HepG2 (cell line): ENCODE measurements around the gene ZFHX3. TPM values are rescaled to one million over a fixed set of nuclear protein-coding genes. Genes with fewer than 3 reads are reported as not detected.

Source experiments
- AGO2 ChIP-seq: fragments of 200-400 bp; formaldehyde crosslinking; optimal IDR thresholded peaks from 2 replicates; pipeline ENCODE3; 2017; ENCODE audit warnings: mild to moderate bottlenecking, low read depth, low read length, moderate library complexity
- FOXO4 ChIP-seq: sonication (generic); formaldehyde crosslinking; conservative IDR thresholded peaks from 2 replicates; pipeline ENCODE4 v1.8.1; 2023; ENCODE audit warnings: missing genetic modification reagents
- HOXA9 ChIP-seq: sonication (generic); formaldehyde crosslinking; IDR thresholded peaks from 2 replicates; pipeline ENCODE4 v1.8.1; 2022; ENCODE audit warnings: missing genetic modification reagents, mild to moderate bottlenecking, moderate library complexity, borderline replicate concordance
- JUND ChIP-seq: sonication (generic); formaldehyde crosslinking; IDR thresholded peaks from 2 replicates; pipeline ENCODE4 v1.8.0; 2022; ENCODE audit warnings: mild to moderate bottlenecking, missing genetic modification reagents
- MED1 ChIP-seq: sonication (generic); formaldehyde crosslinking; IDR thresholded peaks from 2 replicates; pipeline ENCODE4 v1.4.0; 2020; ENCODE audit warnings: missing genetic modification reagents
- MLX ChIP-seq: IDR thresholded peaks from 2 replicates; pipeline ENCODE4 v1.6.1; 2016
- REXO4 ChIP-seq: sonication (generic); formaldehyde crosslinking; IDR thresholded peaks from 2 replicates; pipeline ENCODE4 v1.8.0; 2022; ENCODE audit warnings: missing genetic modification reagents, mild to moderate bottlenecking, borderline replicate concordance
- SP5 ChIP-seq: IDR thresholded peaks from 2 replicates; pipeline ENCODE4 v1.6.1; 2016; ENCODE audit warnings: low read depth, borderline replicate concordance
- THAP9 ChIP-seq: sonication (generic); formaldehyde crosslinking; IDR thresholded peaks from 2 replicates; pipeline ENCODE4; 2020; ENCODE audit warnings: missing genetic modification reagents, mild to moderate bottlenecking, borderline replicate concordance
- ZBTB3 ChIP-seq: sonication (generic); formaldehyde crosslinking; IDR thresholded peaks from 2 replicates; pipeline ENCODE4 v1.4.0; 2020; ENCODE audit warnings: low read depth, mild to moderate bottlenecking, moderate library complexity, missing genetic modification reagents, borderline replicate concordance
- ZBTB39 ChIP-seq: sonication (generic); formaldehyde crosslinking; IDR thresholded peaks from 2 replicates; pipeline ENCODE4 v1.5.0; 2020; ENCODE audit warnings: missing genetic modification reagents
- ZMYM4 ChIP-seq: sonication (generic); formaldehyde crosslinking; IDR thresholded peaks from 2 replicates; pipeline ENCODE4 v1.8.1; 2023; ENCODE audit warnings: mild to moderate bottlenecking, missing genetic modification reagents
- ZNF232 ChIP-seq: sonication (generic); formaldehyde crosslinking; IDR thresholded peaks from 2 replicates; pipeline ENCODE4 v1.4.0; 2020; ENCODE audit warnings: missing genetic modification reagents, borderline replicate concordance
- ZNF281 ChIP-seq: sonication (generic); formaldehyde crosslinking; IDR thresholded peaks from 2 replicates; pipeline ENCODE4 v1.4.0; 2020; ENCODE audit warnings: missing genetic modification reagents, borderline replicate concordance
- polyA plus RNA-seq, 8 experiments: library from polyadenylated mRNA; depleted of rRNA in 3 of 8; stranded (reverse) in 7 of 8; unstranded in 1 of 8; fragments of >200 nt; fragmentation: Illumina TruSeq in 4 of 8; extraction: Trizol in 4 of 8; gene quantifications; 2 replicates each; pipeline versions ENCODE4 v1.2.1 to v1.2.3, GENCODE V29; 2011 to 2016; ENCODE audit warnings: low read depth in 4 of 8, missing spikeins in 1 of 8, mixed read lengths in 1 of 8; ENCODE audit not compliant: insufficient read depth in 1 of 8
- total RNA-seq, 5 experiments: library from RNA; depleted of rRNA; stranded (reverse); fragments of >200 nt; fragmentation: Illumina TruSeq; extraction: Trizol; gene quantifications; 2 replicates each; pipeline ENCODE4 v1.2.3, GENCODE V29; 2016; ENCODE audit warnings: low read depth in 1 of 5
- TF ChIP-seq, protein P1 (sequence below): sonication (generic); formaldehyde crosslinking; IDR thresholded peaks from 2 replicates; pipeline ENCODE4 v1.5.1; 2020; ENCODE audit warnings: missing genetic modification reagents, mild to moderate bottlenecking, borderline replicate concordance

The ZFHX3 gene
- total and polyA plus RNA-seq, 2 of the 13 experiments (the other 11 are each of a cell fraction or from before 2014, with no cell fraction given), result 5.0 to 6.0 TPM

GRCh38 chr16:73071131-73071940 lies 23.4 kb upstream of the ZFHX3 start (continued):
- TF ChIP-seq THAP9 (CRISPR knock-in tag) (no peak), ZMYM4 (CRISPR knock-in tag) (0 out of 2 replicates have a peak, but pooled peaks have one; percentile 14), ZBTB39 (CRISPR knock-in tag) (no peak), REXO4 (CRISPR knock-in tag) (no peak), ZNF232 (CRISPR knock-in tag) (peak; percentile 68; the same call in 1 of the 2 replicates), FOXO4 (CRISPR knock-in tag) (no peak), MLX (peak; percentile 39; the same call in 1 of the 2 replicates), HOXA9 (CRISPR knock-in tag) (no peak), SP5 (peak; percentile 32; the same call in 1 of the 2 replicates), MED1 (CRISPR knock-in tag) (peak; percentile 57), AGO2 (no peak), JUND (no peak), ZBTB3 (CRISPR knock-in tag) (no peak), ZNF281 (no peak)
- TF ChIP-seq, protein P1, sequence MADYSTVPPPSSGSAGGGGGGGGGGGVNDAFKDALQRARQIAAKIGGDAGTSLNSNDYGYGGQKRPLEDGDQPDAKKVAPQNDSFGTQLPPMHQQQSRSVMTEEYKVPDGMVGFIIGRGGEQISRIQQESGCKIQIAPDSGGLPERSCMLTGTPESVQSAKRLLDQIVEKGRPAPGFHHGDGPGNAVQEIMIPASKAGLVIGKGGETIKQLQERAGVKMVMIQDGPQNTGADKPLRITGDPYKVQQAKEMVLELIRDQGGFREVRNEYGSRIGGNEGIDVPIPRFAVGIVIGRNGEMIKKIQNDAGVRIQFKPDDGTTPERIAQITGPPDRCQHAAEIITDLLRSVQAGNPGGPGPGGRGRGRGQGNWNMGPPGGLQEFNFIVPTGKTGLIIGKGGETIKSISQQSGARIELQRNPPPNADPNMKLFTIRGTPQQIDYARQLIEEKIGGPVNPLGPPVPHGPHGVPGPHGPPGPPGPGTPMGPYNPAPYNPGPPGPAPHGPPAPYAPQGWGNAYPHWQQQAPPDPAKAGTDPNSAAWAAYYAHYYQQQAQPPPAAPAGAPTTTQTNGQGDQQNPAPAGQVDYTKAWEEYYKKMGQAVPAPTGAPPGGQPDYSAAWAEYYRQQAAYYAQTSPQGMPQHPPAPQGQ (CRISPR knock-in tag), result no peak
